Measurements from ENCODE around the gene SLC35B3.
"Not testable (repeated sequence)": the region's sequence is repeated elsewhere in the genome, so short reads cannot be mapped to it uniquely, and the experiment has no call there.

SLC35B3 gene

DNA sequence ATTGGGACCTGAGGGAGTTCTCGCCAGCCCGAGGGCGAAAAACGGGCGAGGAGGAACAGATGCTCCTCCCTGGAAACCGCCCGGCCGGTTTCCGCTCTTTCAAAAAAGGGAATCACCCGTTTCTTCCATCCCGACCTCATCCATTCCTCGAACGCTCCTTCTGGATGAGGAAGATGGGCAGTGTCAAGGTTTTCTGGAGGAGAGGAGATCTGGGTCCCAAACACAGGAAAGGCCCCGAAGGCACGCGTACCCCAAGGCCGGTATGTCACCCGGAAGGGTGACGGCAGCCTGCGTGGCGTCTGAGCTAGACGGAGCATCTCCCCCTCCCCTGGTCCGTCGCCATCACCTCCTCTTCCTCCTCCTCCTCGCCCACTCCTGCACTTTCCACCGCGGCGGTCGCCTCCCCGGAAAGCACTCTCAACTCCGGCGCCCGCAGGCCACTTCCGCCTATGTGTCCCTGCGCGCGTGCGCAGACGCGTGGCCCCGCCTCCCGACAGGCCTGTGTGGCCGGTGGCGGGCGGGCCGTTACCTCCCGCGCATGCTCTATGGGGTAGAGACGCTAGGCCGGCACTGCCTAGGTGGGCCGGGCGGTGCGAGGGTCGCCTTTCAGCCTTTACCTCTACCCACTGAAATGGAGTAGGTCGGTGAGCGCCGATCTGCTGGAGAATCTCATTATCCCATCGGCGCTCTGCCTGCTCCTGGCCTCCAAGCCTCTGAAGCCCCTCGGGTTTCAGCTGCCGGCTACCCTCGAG lies at the start of gene SLC35B3:
SLC35B3 (minus strand) TSS at position 453 of the 752 bp plus-strand sequence.
- Histone ChIP-seq H3K9ac (ENCODE audit: low read length in 2 of 2) (peak within 1 kb of the TSS; percentile 98 to 99), H3K27ac (ENCODE audit: low read length) (peak within 1 kb of the TSS; percentile 78)

DNA sequence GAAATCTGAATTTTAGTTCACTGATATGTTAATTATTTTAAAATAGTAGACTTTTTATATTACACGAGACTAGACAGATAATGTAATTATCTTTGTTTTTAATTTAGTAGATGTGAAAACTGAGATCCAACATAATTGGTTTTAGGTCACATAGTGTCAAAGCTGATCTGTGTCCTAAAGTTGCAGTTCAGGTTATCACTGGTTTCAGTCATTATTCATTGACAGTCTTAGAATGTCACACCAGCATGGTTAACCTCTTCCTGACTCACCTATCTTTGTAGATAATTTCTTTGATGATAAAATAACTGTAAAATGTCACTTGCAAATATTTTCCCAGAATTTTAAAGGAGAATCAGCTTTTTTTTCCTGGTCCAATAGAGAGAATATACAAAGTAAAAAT lies 48.3 kb upstream of the SLC35B3 start:
- no peaks in the 10 kb centered on the region for H3K9me3 ChIP-seq (ENCODE audit: control insufficient read depth in 2 of 2, low read length in 2 of 2)
- no peaks in the 10 kb centered on the region for H3K4me1 ChIP-seq (ENCODE audit: control insufficient read depth, insufficient read depth, low read length)
- no peak overlapping the region for H3K27ac ChIP-seq (ENCODE audit: low read length)
- H3K9ac ChIP-seq (ENCODE audit: low read length in 2 of 2), result no peak overlapping the region
- H3K36me3 ChIP-seq (ENCODE audit: control insufficient read depth in 2 of 2, insufficient read depth in 2 of 2, low read length in 2 of 2), result no peaks in the 10 kb centered on the region
- H3K27me3 ChIP-seq (ENCODE audit: control insufficient read depth in 1 of 2, insufficient read depth in 2 of 2, low read length in 2 of 2), result no peaks in the 10 kb centered on the region
- no peak overlapping the region for H3K4me3 ChIP-seq (ENCODE audit: low read length in 2 of 2)

More for the DNA sequence above, at the start of gene SLC35B3:
- peak within 1 kb of the TSS; percentile 99 for H3K4me3 ChIP-seq (ENCODE audit: low read length in 2 of 2)
- no peaks in the 10 kb centered on the region for H3K36me3 ChIP-seq (ENCODE audit: control insufficient read depth in 2 of 2, insufficient read depth in 2 of 2, low read length in 2 of 2)
- H3K9me3 ChIP-seq (ENCODE audit: control insufficient read depth in 2 of 2, low read length in 2 of 2), result no peaks in the 10 kb centered on the region
- H3K4me1 ChIP-seq (ENCODE audit: control insufficient read depth, insufficient read depth, low read length), result peaks cover 5% of the 10 kb centered on the region
- H3K27me3 ChIP-seq (ENCODE audit: control insufficient read depth in 1 of 2, insufficient read depth in 2 of 2, low read length in 2 of 2), result no peaks in the 10 kb centered on the region

DNA sequence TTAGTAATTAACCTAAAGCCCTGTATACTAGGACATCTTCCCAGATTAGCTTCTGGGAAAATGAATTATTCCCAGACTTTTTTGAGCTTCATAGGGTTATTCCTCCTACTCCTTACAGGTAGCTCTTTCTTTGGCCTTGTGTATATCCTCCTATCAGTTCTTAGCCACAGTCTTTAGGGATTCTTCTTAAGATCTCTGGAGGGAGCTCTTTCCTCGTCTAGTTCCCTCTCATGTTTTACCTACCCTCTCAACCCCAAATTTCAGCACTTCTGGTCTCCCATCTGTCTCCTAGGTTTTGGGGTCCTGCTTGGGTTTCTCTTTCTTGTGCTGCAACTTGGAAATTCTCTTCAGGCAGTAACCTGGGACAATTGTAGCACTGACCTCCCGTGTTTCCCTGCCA lies 46.4 kb upstream of the SLC35B3 start:
- no peak overlapping the region for H3K4me3 ChIP-seq (ENCODE audit: low read length in 2 of 2)
- H3K27me3 ChIP-seq (ENCODE audit: control insufficient read depth in 1 of 2, insufficient read depth in 2 of 2, low read length in 2 of 2), result no peaks in the 10 kb centered on the region
- no peak overlapping the region for H3K9ac ChIP-seq (ENCODE audit: low read length in 2 of 2)
- no peaks in the 10 kb centered on the region for H3K36me3 ChIP-seq (ENCODE audit: control insufficient read depth in 2 of 2, insufficient read depth in 2 of 2, low read length in 2 of 2)
- H3K4me1 ChIP-seq (ENCODE audit: control insufficient read depth, insufficient read depth, low read length), result no peaks in the 10 kb centered on the region
- peaks cover 0 to 4% of the 10 kb centered on the region in 2 donors for H3K9me3 ChIP-seq (ENCODE audit: control insufficient read depth in 2 of 2, low read length in 2 of 2)
- no peak overlapping the region for H3K27ac ChIP-seq (ENCODE audit: low read length)

DNA sequence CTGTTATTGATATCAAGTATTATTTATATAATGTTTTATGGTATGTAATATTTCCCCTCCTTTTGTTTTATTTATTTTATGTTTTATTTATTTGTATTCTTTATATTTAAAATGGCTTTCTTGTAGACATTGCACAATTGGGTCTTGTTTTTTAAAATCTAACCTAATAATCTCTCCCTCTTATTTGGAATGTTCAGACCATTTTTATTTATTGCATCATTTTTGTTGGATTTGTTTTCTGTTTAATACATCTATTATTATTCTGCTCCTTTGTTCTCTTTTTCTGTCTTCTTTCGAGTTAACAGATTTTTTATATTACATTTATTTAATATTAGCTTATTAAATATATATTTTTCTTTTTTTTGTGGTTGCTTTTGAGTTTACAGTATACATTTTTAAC lies 43.1 kb upstream of the SLC35B3 start:
- Histone ChIP-seq H3K27ac (ENCODE audit: low read length) (no peak overlapping the region), H3K9ac (ENCODE audit: low read length in 2 of 2) (no peak overlapping the region), H3K9me3 (ENCODE audit: control insufficient read depth in 2 of 2, low read length in 2 of 2) (peaks cover 0 to 4% of the 10 kb centered on the region in 2 donors), H3K27me3 (ENCODE audit: control insufficient read depth in 1 of 2, insufficient read depth in 2 of 2, low read length in 2 of 2) (no peaks in the 10 kb centered on the region), H3K4me3 (ENCODE audit: low read length in 2 of 2) (no peak overlapping the region), H3K4me1 (ENCODE audit: control insufficient read depth, insufficient read depth, low read length) (no peaks in the 10 kb centered on the region), H3K36me3 (ENCODE audit: control insufficient read depth in 2 of 2, insufficient read depth in 2 of 2, low read length in 2 of 2) (no peaks in the 10 kb centered on the region)

DNA sequence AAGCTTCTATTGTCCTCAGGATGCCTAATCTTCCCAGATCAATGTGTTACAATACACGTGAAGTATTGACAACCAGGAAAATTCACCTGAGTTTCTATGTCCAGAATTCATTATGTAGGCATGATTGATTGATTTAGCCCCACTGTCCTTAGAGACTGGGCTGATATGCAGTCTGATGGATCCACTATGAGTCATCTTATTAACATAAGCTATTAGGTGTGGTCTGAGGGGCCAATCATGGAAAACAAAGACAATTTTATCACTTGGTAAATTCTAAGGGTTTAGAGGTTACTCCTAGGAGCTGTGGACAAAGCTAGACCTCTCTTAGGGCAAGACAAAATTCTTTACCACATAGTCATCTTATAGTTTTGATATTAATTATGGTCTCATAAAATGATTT lies 41.3 kb upstream of the SLC35B3 start:
- no peaks in the 10 kb centered on the region for H3K36me3 ChIP-seq (ENCODE audit: control insufficient read depth in 2 of 2, insufficient read depth in 2 of 2, low read length in 2 of 2)
- H3K4me1 ChIP-seq (ENCODE audit: control insufficient read depth, insufficient read depth, low read length), result no peaks in the 10 kb centered on the region
- no peak overlapping the region for H3K9ac ChIP-seq (ENCODE audit: low read length in 2 of 2)
- H3K4me3 ChIP-seq (ENCODE audit: low read length in 2 of 2), result no peak overlapping the region
- peaks cover 0 to 4% of the 10 kb centered on the region in 2 donors for H3K9me3 ChIP-seq (ENCODE audit: control insufficient read depth in 2 of 2, low read length in 2 of 2)
- H3K27ac ChIP-seq (ENCODE audit: low read length), result no peak overlapping the region
- no peaks in the 10 kb centered on the region for H3K27me3 ChIP-seq (ENCODE audit: control insufficient read depth in 1 of 2, insufficient read depth in 2 of 2, low read length in 2 of 2)

DNA sequence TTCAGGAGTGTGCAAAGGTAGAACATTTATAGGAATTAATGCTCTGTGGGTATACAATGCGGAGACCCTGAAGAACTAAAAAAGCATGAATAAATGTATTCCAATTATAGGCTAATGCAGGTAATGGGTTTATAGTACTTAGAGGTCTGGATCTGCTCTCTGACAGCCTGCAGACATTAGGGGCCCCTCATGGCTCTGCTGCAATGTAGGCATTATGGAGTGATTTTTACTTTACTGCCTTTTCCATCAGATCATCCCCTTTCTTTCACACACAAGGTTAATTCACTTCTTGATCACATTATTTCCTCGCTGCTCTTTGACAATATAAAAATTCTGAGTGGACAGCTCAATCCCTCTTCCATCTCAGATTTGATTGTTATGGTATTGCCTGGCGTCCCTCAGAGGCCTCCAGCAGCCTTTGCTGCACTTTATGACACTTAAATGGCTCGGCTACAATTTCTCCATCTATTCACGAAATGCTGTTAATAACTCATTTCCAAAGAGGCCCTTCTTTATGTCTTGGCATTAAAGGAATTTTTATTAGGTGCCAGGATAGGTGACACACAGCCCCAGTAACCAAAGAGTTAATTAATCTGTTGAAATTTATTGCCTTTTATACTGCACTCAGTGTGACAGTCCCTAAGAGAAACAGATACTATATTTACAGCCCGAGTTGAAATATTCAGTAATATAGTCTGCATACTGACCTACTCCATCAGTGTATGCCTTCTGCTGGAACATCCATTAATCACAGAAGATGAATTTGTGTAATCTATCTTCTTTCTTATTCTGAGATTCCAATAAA lies 33.4 kb upstream of the SLC35B3 start:
- no peak overlapping the region for H3K9ac ChIP-seq (ENCODE audit: low read length in 2 of 2)
- no peak overlapping the region for H3K27ac ChIP-seq (ENCODE audit: low read length)
- no peaks in the 10 kb centered on the region for H3K4me1 ChIP-seq (ENCODE audit: control insufficient read depth, insufficient read depth, low read length)
- H3K4me3 ChIP-seq (ENCODE audit: low read length in 2 of 2), result no peak overlapping the region
- H3K9me3 ChIP-seq (ENCODE audit: control insufficient read depth in 2 of 2, low read length in 2 of 2), result no peaks in the 10 kb centered on the region
- H3K36me3 ChIP-seq (ENCODE audit: control insufficient read depth in 2 of 2, insufficient read depth in 2 of 2, low read length in 2 of 2), result no peaks in the 10 kb centered on the region
- H3K27me3 ChIP-seq (ENCODE audit: control insufficient read depth in 1 of 2, insufficient read depth in 2 of 2, low read length in 2 of 2), result no peaks in the 10 kb centered on the region

DNA sequence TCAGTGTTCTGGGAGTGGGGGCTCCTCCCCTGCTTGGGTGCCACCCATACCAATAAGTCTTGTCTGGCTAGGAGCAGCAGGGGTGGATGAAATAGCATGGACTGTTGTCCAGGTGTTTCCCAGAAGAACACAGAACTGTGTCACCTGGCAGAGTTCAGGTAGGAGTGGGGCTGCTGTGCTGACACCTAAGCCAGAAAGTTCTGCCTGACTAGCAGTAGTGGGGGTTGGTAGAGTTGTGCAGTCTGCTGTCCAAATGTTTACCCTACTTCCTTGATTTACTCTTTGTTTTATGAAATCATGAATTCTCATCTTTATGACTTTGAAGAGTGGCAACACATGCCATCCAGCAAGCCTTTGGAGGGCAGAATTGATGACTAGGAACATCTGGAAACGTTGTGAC lies 27.3 kb upstream of the SLC35B3 start:
- Histone ChIP-seq H3K4me1 (ENCODE audit: control insufficient read depth, insufficient read depth, low read length) (no peaks in the 10 kb centered on the region), H3K27ac (ENCODE audit: low read length) (no peak overlapping the region), H3K4me3 (ENCODE audit: low read length in 2 of 2) (no peak overlapping the region), H3K27me3 (ENCODE audit: control insufficient read depth in 1 of 2, insufficient read depth in 2 of 2, low read length in 2 of 2) (no peaks in the 10 kb centered on the region), H3K36me3 (ENCODE audit: control insufficient read depth in 2 of 2, insufficient read depth in 2 of 2, low read length in 2 of 2) (no peaks in the 10 kb centered on the region), H3K9ac (ENCODE audit: low read length in 2 of 2) (no peak overlapping the region), H3K9me3 (ENCODE audit: control insufficient read depth in 2 of 2, low read length in 2 of 2) (no peaks in the 10 kb centered on the region)

DNA sequence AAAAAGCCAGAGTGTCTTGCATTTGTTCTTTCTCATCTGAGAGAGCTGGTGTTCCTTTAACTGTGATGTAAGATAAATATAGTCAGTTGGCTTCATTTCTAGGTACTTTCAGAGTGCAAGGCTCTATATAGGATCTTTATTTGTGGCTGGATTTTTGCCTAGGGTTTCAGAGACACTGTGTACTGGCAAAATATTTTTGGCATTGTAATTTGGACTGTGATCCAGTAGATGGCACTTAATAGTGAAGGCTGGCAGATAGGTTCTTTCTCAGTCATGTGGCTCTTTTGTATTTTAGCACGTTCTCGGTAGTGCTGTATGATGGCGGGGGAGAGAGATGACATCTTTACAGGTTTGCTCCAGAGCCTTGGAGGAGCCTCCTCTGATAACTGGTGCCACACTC lies 26.8 kb upstream of the SLC35B3 start:
- Histone ChIP-seq H3K9ac (ENCODE audit: low read length in 2 of 2) (no peak overlapping the region), H3K4me3 (ENCODE audit: low read length in 2 of 2) (no peak overlapping the region), H3K27me3 (ENCODE audit: control insufficient read depth in 1 of 2, insufficient read depth in 2 of 2, low read length in 2 of 2) (no peaks in the 10 kb centered on the region), H3K4me1 (ENCODE audit: control insufficient read depth, insufficient read depth, low read length) (no peaks in the 10 kb centered on the region), H3K27ac (ENCODE audit: low read length) (no peak overlapping the region), H3K9me3 (ENCODE audit: control insufficient read depth in 2 of 2, low read length in 2 of 2) (peaks cover 0 to 3% of the 10 kb centered on the region in 2 donors), H3K36me3 (ENCODE audit: control insufficient read depth in 2 of 2, insufficient read depth in 2 of 2, low read length in 2 of 2) (no peaks in the 10 kb centered on the region)

DNA sequence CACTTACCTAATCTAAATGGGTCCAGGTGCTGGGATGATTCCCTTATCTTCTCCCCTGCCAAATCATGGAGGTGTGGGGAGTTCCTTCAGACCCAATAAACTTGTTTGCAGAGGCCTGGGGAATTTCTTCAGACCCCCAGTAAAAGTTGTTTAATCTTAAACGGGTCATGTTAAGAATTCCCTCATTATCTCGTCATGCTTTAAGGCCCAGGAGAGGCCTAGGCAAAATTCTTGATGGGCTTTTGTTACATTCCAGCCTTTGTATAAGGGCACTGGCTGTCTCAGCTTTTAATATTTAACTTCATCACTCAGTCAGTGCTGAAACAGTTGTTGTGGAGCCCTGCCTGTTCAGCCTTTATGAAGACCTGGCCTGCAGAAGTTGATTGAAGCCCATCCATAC lies 11.0 kb upstream of the SLC35B3 start:
- H3K4me1 ChIP-seq (ENCODE audit: control insufficient read depth, insufficient read depth, low read length), result no peaks in the 10 kb centered on the region
- H3K27me3 ChIP-seq (ENCODE audit: control insufficient read depth in 1 of 2, insufficient read depth in 2 of 2, low read length in 2 of 2), result no peaks in the 10 kb centered on the region
- no peaks in the 10 kb centered on the region for H3K9me3 ChIP-seq (ENCODE audit: control insufficient read depth in 2 of 2, low read length in 2 of 2)
- no peaks in the 10 kb centered on the region for H3K36me3 ChIP-seq (ENCODE audit: control insufficient read depth in 2 of 2, insufficient read depth in 2 of 2, low read length in 2 of 2)
- no peak overlapping the region for H3K4me3 ChIP-seq (ENCODE audit: low read length in 2 of 2)
- H3K27ac ChIP-seq (ENCODE audit: low read length), result no peak overlapping the region
- no peak overlapping the region for H3K9ac ChIP-seq (ENCODE audit: low read length in 2 of 2)

DNA sequence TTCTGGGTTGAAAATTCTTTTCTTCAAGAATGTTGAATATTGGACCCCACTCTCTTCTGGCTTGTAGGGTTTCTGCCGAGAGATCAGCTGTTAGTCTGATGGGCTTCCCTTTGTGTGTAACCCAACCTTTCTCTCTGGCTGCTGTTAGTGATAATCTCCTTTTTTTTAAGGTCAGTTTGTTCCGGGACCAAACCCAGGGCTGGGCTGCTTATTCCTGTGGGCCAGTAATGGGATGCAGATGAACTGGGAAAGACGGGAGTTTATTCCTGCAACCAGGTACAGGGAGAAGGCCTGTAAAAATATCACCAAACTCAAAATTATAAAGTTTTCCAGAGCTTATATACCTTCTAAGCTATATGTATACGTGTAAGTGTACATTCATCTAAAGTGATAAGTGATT lies 10.6 kb upstream of the SLC35B3 start:
- H3K4me3 ChIP-seq (ENCODE audit: low read length in 2 of 2); H3K9me3 ChIP-seq (ENCODE audit: control insufficient read depth in 2 of 2, low read length in 2 of 2); H3K27me3 ChIP-seq (ENCODE audit: control insufficient read depth in 1 of 2, insufficient read depth in 2 of 2, low read length in 2 of 2); H3K9ac ChIP-seq (ENCODE audit: low read length in 2 of 2); H3K36me3 ChIP-seq (ENCODE audit: control insufficient read depth in 2 of 2, insufficient read depth in 2 of 2, low read length in 2 of 2); H3K27ac ChIP-seq (ENCODE audit: low read length); H3K4me1 ChIP-seq (ENCODE audit: control insufficient read depth, insufficient read depth, low read length): not testable (repeated sequence)

DNA sequence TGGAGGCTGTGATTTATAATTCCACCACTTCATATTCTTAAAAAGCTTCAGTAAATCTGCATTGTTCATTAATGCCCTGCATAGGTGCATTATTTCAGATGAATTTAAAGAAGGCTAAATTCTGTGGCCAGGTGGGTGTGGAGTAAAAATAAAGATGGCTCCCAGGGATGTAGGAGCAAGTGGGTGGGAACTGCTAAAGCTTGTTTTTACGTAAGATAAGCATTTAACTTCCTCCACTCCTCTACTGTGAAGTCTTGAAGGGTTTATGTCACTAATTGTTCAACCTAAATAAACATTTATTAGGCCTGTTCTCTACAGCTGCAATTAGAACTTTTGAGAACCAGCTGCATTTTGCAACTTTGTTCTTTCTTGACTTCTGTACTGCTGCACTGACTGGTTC lies 6.8 kb upstream of the SLC35B3 start:
- Histone ChIP-seq H3K4me1 (ENCODE audit: control insufficient read depth, insufficient read depth, low read length) (no peaks in the 10 kb centered on the region), H3K27ac (ENCODE audit: low read length) (no peak overlapping the region), H3K4me3 (ENCODE audit: low read length in 2 of 2) (no peak overlapping the region), H3K36me3 (ENCODE audit: control insufficient read depth in 2 of 2, insufficient read depth in 2 of 2, low read length in 2 of 2) (no peaks in the 10 kb centered on the region), H3K9ac (ENCODE audit: low read length in 2 of 2) (no peak overlapping the region), H3K9me3 (ENCODE audit: control insufficient read depth in 2 of 2, low read length in 2 of 2) (no peaks in the 10 kb centered on the region), H3K27me3 (ENCODE audit: control insufficient read depth in 1 of 2, insufficient read depth in 2 of 2, low read length in 2 of 2) (no peaks in the 10 kb centered on the region)

Data from stomach smooth muscle (tissue), 2 donors.